Ovary (tissue), 3 donors: ENCODE data around the gene ACAN.

Source experiments
- CTCF ChIP-seq, 3 donors: fragments of 450-650 bp in 2 of 3; fragments of 200-600 bp in 1 of 3; IDR thresholded peaks; one replicate each; pipeline versions ENCODE4 v1.5.1 to v1.8.0; 2016 to 2022; ENCODE audit warnings: antibody characterized with exemption in 3 of 3, mild to moderate bottlenecking in 1 of 3
- EP300 ChIP-seq: sonication (generic); formaldehyde crosslinking; IDR thresholded peaks from one replicate; pipeline ENCODE4 v1.6.1; 2017; ENCODE audit warnings: antibody characterized with exemption
- donor health status: DM: no; HTN: no; CAD: no.

GRCh38 chr15:88865498-88866099 lies 62.4 kb downstream of the ACAN start:
- no peak for TF ChIP-seq EP300
- no peak for TF ChIP-seq CTCF (IDR thresholded peaks at IDR 0.05)
